ENCODE data around the gene CHRNB1.
A peak's percentile ranks its signal among the peaks of the same experiment; 100 is the strongest.

The CHRNB1 gene

DNA sequence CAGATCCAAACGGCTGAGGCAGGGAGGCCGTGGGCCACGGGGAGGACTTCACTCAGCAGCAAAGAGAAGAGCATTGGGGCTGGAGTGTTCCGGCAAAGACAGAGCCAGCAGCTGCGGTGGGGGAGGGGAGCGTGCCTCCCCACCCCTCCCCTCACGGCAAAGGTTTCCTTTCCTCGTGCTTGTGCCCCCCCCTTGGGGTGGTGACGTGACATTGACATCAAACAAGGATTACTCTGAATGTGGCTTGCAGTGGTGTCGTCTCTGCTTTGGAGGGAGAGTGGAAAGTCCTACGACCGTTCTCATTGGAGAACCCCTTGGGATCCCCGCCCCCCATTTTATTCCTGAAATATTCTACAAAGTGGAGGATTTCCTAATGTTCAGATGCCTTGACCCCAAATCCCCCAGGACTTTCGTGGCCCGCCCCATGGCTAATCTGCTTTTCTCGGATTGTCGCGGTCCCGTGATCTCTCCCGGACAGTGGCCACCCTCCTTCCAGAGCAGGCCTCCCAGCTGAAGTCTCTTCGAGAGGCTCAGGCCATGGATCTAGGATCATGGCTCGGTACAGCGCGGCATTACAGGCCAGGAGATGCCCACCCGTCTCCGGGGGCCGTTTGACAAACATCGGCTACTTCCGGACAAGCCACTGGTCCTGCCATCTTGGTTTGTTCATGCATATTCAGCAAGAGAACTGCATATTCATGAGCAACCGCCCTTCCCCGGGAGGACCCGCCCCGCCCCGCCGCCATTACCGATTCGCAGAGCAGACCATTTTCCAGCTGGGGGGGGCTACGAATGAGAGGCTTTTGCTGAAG, 38.6 kb downstream of the CHRNB1 start:
- Histone ChIP-seq H3K9ac (peak overlapping the region; percentile 99), H3K27ac (peak overlapping the region; percentile 100), H4K20me1 (peaks cover 41% of the 10 kb centered on the region), H3K36me3 (peaks cover 12% of the 10 kb centered on the region), H3K27me3 (no peaks in the 10 kb centered on the region), H3K4me3 (peak overlapping the region; percentile 72), H3K9me3 (no peaks in the 10 kb centered on the region), H3K4me2 (peak overlapping the region; percentile 80), H3K4me1 (peaks cover 66% of the 10 kb centered on the region)
- no peak for TF ChIP-seq Cebpa-rat (IDR thresholded peaks at IDR 0.05)

GRCh38 chr17:7484067-7484918, 39.4 kb downstream of the CHRNB1 start, which contains the start of gene POLR2A:
POLR2A (plus strand) TSS chr17:7484366.
- H3K9me3 ChIP-seq, result no peaks in the 10 kb centered on the region
- H4K20me1 ChIP-seq, result peaks cover 47% of the 10 kb centered on the region
- H3K4me2 ChIP-seq, result peak within 1 kb of the TSS; percentile 80
- peak within 1 kb of the TSS; percentile 99 for H3K9ac ChIP-seq
- peak within 1 kb of the TSS; percentile 100 for H3K27ac ChIP-seq
- peaks cover 20% of the 10 kb centered on the region for H3K36me3 ChIP-seq
- H3K4me3 ChIP-seq, result peak within 1 kb of the TSS; percentile 72
- H3K27me3 ChIP-seq, result no peaks in the 10 kb centered on the region
- TF ChIP-seq Cebpa-rat (IDR thresholded peaks at IDR 0.05), result no peak
- peaks cover 73% of the 10 kb centered on the region for H3K4me1 ChIP-seq

DNA sequence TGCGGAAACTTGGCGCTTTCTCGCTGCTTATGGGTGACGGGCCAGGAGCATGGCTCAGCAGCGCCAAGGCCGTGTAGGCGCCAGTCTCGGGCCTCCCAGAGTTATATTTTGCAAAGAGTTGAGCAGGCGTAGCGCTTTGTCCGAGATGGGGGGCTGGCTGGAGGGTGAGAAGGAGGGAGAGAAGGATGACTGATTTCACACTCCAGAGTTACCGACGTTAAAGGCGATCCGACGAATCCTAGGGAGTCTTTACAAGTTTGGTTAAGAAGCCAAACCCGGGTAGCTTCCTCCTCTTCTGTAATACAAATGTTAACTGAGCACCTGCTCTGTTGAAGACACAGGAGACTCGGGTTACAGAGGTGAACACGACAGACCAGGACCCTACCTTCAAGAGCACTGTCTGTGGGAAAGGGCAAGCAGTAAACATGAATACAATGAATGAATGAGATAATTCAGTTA, 40.1 kb downstream of the CHRNB1 start:
- no peaks in the 10 kb centered on the region for H3K27me3 ChIP-seq
- no peaks in the 10 kb centered on the region for H3K9me3 ChIP-seq
- peaks cover 77% of the 10 kb centered on the region for H3K4me1 ChIP-seq
- TF ChIP-seq Cebpa-rat (IDR thresholded peaks at IDR 0.05), result no peak
- H3K27ac ChIP-seq, result peak overlapping the region; percentile 100
- peaks cover 53% of the 10 kb centered on the region for H4K20me1 ChIP-seq
- peak overlapping the region; percentile 72 for H3K4me3 ChIP-seq
- peak overlapping the region; percentile 79 for H3K4me2 ChIP-seq
- H3K36me3 ChIP-seq, result peaks cover 26% of the 10 kb centered on the region
- H3K9ac ChIP-seq, result peak overlapping the region; percentile 99

GRCh38 chr17:7486181-7486580, 41.3 kb downstream of the CHRNB1 start:
- TF ChIP-seq Cebpa-rat (IDR thresholded peaks at IDR 0.05), result no peak

GRCh38 chr17:7490144-7490543, 45.3 kb downstream of the CHRNB1 start:
- Histone ChIP-seq H3K27me3 (no peaks in the 10 kb centered on the region), H3K9ac (no peak overlapping the region), H3K27ac (no peak overlapping the region), H3K4me1 (peaks cover 70% of the 10 kb centered on the region), H4K20me1 (peaks cover 100% of the 10 kb centered on the region), H3K4me3 (no peak overlapping the region), H3K4me2 (no peak overlapping the region), H3K36me3 (peaks cover 77% of the 10 kb centered on the region), H3K9me3 (no peaks in the 10 kb centered on the region)
- TF ChIP-seq Cebpa-rat (IDR thresholded peaks at IDR 0.05), result no peak

More at GRCh38 chr17:7486181-7486580, 41.3 kb downstream of the CHRNB1 start:
- Histone ChIP-seq H3K36me3 (peaks cover 39% of the 10 kb centered on the region), H4K20me1 (peaks cover 65% of the 10 kb centered on the region), H3K4me3 (peak overlapping the region; percentile 72), H3K27ac (no peak overlapping the region), H3K9me3 (no peaks in the 10 kb centered on the region), H3K4me2 (peak overlapping the region; percentile 79), H3K9ac (peak overlapping the region; percentile 99; the same call in 1 of the 2 replicates), H3K27me3 (no peaks in the 10 kb centered on the region), H3K4me1 (peaks cover 77% of the 10 kb centered on the region)

DNA sequence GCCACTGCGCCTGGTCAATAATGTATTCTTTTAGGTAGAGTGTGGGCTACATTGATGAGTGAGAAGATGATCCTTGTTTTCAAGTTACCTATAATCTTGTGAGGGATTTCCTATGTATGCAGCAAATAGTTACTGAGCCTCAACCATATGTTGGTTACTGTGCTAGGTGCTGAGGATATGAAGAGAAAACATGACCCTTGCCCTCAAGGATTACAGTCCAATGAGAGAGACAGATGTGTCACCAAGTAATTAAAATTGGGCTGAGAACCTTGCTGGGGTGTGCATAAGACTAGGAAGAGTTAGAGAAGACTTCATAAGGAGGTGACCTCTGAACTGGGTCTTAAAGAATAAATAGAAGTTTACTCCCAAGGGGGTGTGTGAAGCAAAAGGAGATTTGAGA, 46.7 kb downstream of the CHRNB1 start:
- Histone ChIP-seq H4K20me1 (peaks cover 100% of the 10 kb centered on the region), H3K36me3 (peaks cover 92% of the 10 kb centered on the region), H3K4me2 (no peak overlapping the region), H3K27me3 (no peaks in the 10 kb centered on the region), H3K27ac (no peak overlapping the region), H3K9me3 (no peaks in the 10 kb centered on the region), H3K9ac (no peak overlapping the region), H3K4me1 (peaks cover 56% of the 10 kb centered on the region), H3K4me3 (no peak overlapping the region)
- no peak for TF ChIP-seq Cebpa-rat (IDR thresholded peaks at IDR 0.05)

GRCh38 chr17:7493941-7494340, 49.1 kb downstream of the CHRNB1 start:
- no peak overlapping the region for H3K9ac ChIP-seq
- H4K20me1 ChIP-seq, result peaks cover 100% of the 10 kb centered on the region
- H3K9me3 ChIP-seq, result no peaks in the 10 kb centered on the region
- H3K4me2 ChIP-seq, result no peak overlapping the region
- no peak for TF ChIP-seq Cebpa-rat (IDR thresholded peaks at IDR 0.05)
- H3K36me3 ChIP-seq, result peaks cover 99% of the 10 kb centered on the region
- no peak overlapping the region for H3K27ac ChIP-seq
- no peak overlapping the region for H3K4me3 ChIP-seq
- H3K27me3 ChIP-seq, result no peaks in the 10 kb centered on the region
- peaks cover 33% of the 10 kb centered on the region for H3K4me1 ChIP-seq

DNA sequence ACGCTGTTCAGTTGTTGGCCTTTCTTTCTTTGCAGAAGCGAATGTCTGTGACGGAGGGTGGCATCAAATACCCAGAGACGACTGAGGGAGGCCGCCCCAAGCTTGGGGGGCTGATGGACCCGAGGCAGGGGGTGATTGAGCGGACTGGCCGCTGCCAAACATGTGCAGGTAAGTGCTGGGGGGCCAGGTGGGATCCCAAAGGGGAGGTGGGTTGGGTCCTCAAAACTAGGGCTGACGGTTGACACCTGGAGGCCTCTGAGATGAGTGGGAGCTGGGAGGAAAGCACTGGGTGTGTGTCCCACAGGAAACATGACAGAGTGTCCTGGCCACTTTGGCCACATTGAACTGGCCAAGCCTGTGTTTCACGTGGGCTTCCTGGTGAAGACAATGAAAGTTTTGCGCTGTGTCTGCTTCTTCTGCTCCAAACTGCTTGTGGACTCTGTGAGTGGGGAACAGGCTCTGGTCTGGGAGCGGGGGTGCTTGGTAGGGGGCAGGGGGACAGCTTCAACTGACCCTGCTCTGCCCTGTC, 51.1 kb downstream of the CHRNB1 start:
- H3K4me3 ChIP-seq, result no peak overlapping the region
- H4K20me1 ChIP-seq, result peaks cover 90% of the 10 kb centered on the region
- no peak overlapping the region for H3K9ac ChIP-seq
- H3K36me3 ChIP-seq, result peaks cover 99% of the 10 kb centered on the region
- no peaks in the 10 kb centered on the region for H3K9me3 ChIP-seq
- no peak for TF ChIP-seq Cebpa-rat (IDR thresholded peaks at IDR 0.05)
- no peak overlapping the region for H3K27ac ChIP-seq
- no peak overlapping the region for H3K4me2 ChIP-seq
- H3K27me3 ChIP-seq, result no peaks in the 10 kb centered on the region
- 0 out of 2 replicates have a peak, but pooled peaks cover 12% of the 10 kb centered on the region for H3K4me1 ChIP-seq

DNA sequence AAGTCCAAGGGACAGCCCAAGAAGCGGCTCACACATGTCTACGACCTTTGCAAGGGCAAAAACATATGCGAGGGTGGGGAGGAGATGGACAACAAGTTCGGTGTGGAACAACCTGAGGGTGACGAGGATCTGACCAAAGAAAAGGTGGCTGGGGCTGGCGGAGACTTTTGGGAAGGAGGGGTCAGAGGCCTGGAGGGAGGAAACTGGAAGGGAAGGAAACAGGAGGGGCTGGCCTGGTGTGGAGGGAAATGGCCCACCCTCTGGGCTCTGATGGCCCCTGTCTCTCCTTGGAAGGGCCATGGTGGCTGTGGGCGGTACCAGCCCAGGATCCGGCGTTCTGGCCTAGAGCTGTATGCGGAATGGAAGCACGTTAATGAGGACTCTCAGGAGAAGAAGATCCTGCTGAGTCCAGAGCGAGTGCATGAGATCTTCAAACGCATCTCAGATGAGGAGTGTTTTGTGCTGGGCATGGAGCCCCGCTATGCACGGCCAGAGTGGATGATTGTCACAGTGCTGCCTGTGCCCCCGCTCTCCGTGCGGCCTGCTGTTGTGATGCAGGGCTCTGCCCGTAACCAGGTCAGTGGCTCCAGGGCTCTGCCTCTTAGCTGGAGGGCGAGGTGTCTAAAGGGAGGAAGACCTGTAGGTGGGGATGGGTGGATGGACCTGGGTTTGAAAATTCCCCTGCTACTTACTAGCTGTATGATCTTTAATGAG, 51.8 kb downstream of the CHRNB1 start:
- no peak overlapping the region for H3K4me2 ChIP-seq
- H3K9me3 ChIP-seq, result no peaks in the 10 kb centered on the region
- no peak overlapping the region for H3K27ac ChIP-seq
- no peak overlapping the region for H3K9ac ChIP-seq
- H3K4me3 ChIP-seq, result no peak overlapping the region
- TF ChIP-seq Cebpa-rat (IDR thresholded peaks at IDR 0.05), result no peak
- H3K4me1 ChIP-seq, result 0 out of 2 replicates have a peak, but pooled peaks cover 6% of the 10 kb centered on the region
- H4K20me1 ChIP-seq, result peaks cover 90% of the 10 kb centered on the region
- no peaks in the 10 kb centered on the region for H3K27me3 ChIP-seq
- H3K36me3 ChIP-seq, result peaks cover 99% of the 10 kb centered on the region
